K562 (cell line): Measurements from ENCODE around the gene CCL27. TPM values are rescaled to one million over a fixed set of nuclear protein-coding genes. Genes with fewer than 3 reads are reported as not detected.
A peak's percentile ranks its signal among the peaks of the same experiment; 100 is the strongest.

Source experiments
- BRD4 ChIP-seq: fragments of 200-600 bp; sonication (generic); IDR thresholded peaks from 2 replicates; pipeline ENCODE4 v1.6.1; 2017; ENCODE audit warnings: inconsistent platforms
- BRD9 ChIP-seq: fragments of 450-650 bp; IDR thresholded peaks from 2 replicates; pipeline ENCODE4 v1.6.1; 2018; ENCODE audit warnings: low read depth; ENCODE audit not compliant: partially characterized antibody
- DDX20 ChIP-seq: fragments of 450-650 bp; IDR thresholded peaks from 2 replicates; pipeline ENCODE4 v1.6.1; 2016; ENCODE audit warnings: missing genetic modification characterization, low read depth, mild to moderate bottlenecking, missing compliant biosample characterization, moderate library complexity
- GABPB2 ChIP-seq: fragments of 250-450 bp; sonication (Bioruptor Pico); conservative IDR thresholded peaks from 2 replicates; pipeline ENCODE4 v1.5.1; 2021; ENCODE audit warnings: mild to moderate bottlenecking
- GMEB1 ChIP-seq: fragments of 250-450 bp; sonication (Bioruptor Pico); IDR thresholded peaks from 2 replicates; pipeline ENCODE4 v1.4.0; 2020; ENCODE audit warnings: mild to moderate bottlenecking
- ILK ChIP-seq: fragments of 450-650 bp; IDR thresholded peaks from 2 replicates; pipeline ENCODE4 v1.6.1; 2016; ENCODE audit warnings: missing genetic modification characterization, low read depth, mild to moderate bottlenecking, missing compliant biosample characterization, moderate library complexity, borderline replicate concordance
- IRF9 ChIP-seq: fragments of 450-650 bp; IDR thresholded peaks from 2 replicates; pipeline ENCODE4 v1.6.1; 2016; ENCODE audit warnings: missing biosample characterization, missing genetic modification characterization
- NRF1 ChIP-seq, 2 experiments: fragments of 450-650 bp; IDR thresholded peaks in 1 of 2; conservative IDR thresholded peaks in 1 of 2; 2 replicates each; pipeline ENCODE4 v1.6.1; 2014; ENCODE audit warnings: mild to moderate bottlenecking in 2 of 2
- PHF21A ChIP-seq: fragments of 450-650 bp; IDR thresholded peaks from 2 replicates; pipeline ENCODE4 v1.6.1; 2017; ENCODE audit warnings: low read depth, borderline replicate concordance
- RBM25 ChIP-seq: fragments of 200-400 bp; formaldehyde crosslinking; IDR thresholded peaks from 2 replicates; pipeline ENCODE4 v1.6.1; 2018; ENCODE audit warnings: low read length, low read depth, moderate library complexity; ENCODE audit not compliant: severe bottlenecking
- SFPQ ChIP-seq: fragments of 200-400 bp; formaldehyde crosslinking; IDR thresholded peaks from 2 replicates; pipeline ENCODE4 v1.6.1; 2017; ENCODE audit warnings: mild to moderate bottlenecking, low read depth, low read length, moderate library complexity
- TGIF2 ChIP-seq: sonication (generic); formaldehyde crosslinking; IDR thresholded peaks from 2 replicates; pipeline ENCODE4 v1.8.1; 2022; ENCODE audit warnings: mild to moderate bottlenecking, missing genetic modification reagents, moderate library complexity
- ZBTB11 ChIP-seq, 3 experiments: fragments of 200-800 bp in 1 of 3; fragments of 250-450 bp in 1 of 3; fragments of 450-650 bp in 1 of 3; sonication (Bioruptor Pico) in 1 of 3; sonication (Bioruptor generic) in 1 of 3; formaldehyde crosslinking in 1 of 3; IDR thresholded peaks; 2 replicates each; pipeline versions ENCODE4 v1.6.1 to v1.8.0; 2016 to 2022; ENCODE audit warnings: mild to moderate bottlenecking in 2 of 3, missing genetic modification characterization in 2 of 3, missing compliant biosample characterization in 1 of 3, moderate library complexity in 1 of 3
- ZBTB17 ChIP-seq: fragments of 450-650 bp; formaldehyde crosslinking; IDR thresholded peaks from 2 replicates; pipeline ENCODE4 v1.4.0; 2020; ENCODE audit warnings: mild to moderate bottlenecking
- ZNF644 ChIP-seq: fragments of 200-800 bp; sonication (Bioruptor generic); IDR thresholded peaks from 2 replicates; pipeline ENCODE4 v1.6.1; 2016; ENCODE audit warnings: low read depth, missing genetic modification characterization, missing compliant biosample characterization
- polyA plus RNA-seq, 8 experiments: library from polyadenylated mRNA; depleted of rRNA in 4 of 8; stranded (reverse) in 5 of 8; unstranded in 3 of 8; fragments of >200 nt; fragmentation: Nextera tagmentation in 2 of 8; fragmentation: Illumina TruSeq in 1 of 8; extraction: Ambion mirVana in 2 of 8; extraction: Trizol in 1 of 8; gene quantifications; 2 replicates each; pipeline versions ENCODE4 v1.2.1 to v1.2.3, GENCODE V29; 2011 to 2014; ENCODE audit warnings: inconsistent platforms in 1 of 8, missing spikeins in 1 of 8
- total RNA-seq, 7 experiments: library from RNA; depleted of rRNA in 6 of 7; stranded (reverse); fragments of >200 nt in 6 of 7; fragmentation: Illumina TruSeq in 2 of 7; extraction: Trizol in 2 of 7; gene quantifications; 2 replicates each; pipeline versions ENCODE4 v1.2.1 to v1.2.3, GENCODE V29; 2011 to 2021; ENCODE audit warnings: low replicate concordance in 1 of 7

CCL27 gene
- total and polyA plus RNA-seq, 9 of the 15 experiments (the other 6 are each of a cell fraction or from before 2014, with no cell fraction given), result 0.10 to 0.53 (median 0.27) TPM; not detected in 5

GRCh38 chr9:34701769-34702736 is 39.6 kb upstream of the CCL27 start (continued):
- TF ChIP-seq BRD4, result no peak
- no peak for TF ChIP-seq GABPB2 (CRISPR knock-in tag)
- TF ChIP-seq RBM25, result no peak
- no peak for TF ChIP-seq ILK (tag)
- no peak for TF ChIP-seq TGIF2 (CRISPR knock-in tag)
- no peak for TF ChIP-seq ZBTB11 (CRISPR knock-in tag; IDR thresholded peaks at IDR 0.05)
- no peak for TF ChIP-seq IRF9 (tag)
- no peak for TF ChIP-seq BRD9
- TF ChIP-seq NRF1 (conservative IDR thresholded peaks at IDR 0.05 in 1 of 2, IDR thresholded peaks at IDR 0.05 in 1 of 2), result peak; percentile 5 to 33; a peak in 3 of 4 replicates
- no peak for TF ChIP-seq DDX20 (tag)
- no peak for TF ChIP-seq ZNF644 (tag)
- TF ChIP-seq SFPQ, result no peak
- peak; percentile 97 for TF ChIP-seq PHF21A
- no peak for TF ChIP-seq ZBTB17
- no peak for TF ChIP-seq GMEB1 (CRISPR knock-in tag)
